Measurements from ENCODE around the gene INSIG2. TPM values are rescaled to one million over a fixed set of nuclear protein-coding genes. Genes with fewer than 3 reads are reported as not detected.

The INSIG2 gene
- polyA plus RNA-seq (ENCODE audit: insufficient read length in 3 of 3) = 10 to 100 TPM; 32.0 to 33.1 (median 32.1) TPM

DNA sequence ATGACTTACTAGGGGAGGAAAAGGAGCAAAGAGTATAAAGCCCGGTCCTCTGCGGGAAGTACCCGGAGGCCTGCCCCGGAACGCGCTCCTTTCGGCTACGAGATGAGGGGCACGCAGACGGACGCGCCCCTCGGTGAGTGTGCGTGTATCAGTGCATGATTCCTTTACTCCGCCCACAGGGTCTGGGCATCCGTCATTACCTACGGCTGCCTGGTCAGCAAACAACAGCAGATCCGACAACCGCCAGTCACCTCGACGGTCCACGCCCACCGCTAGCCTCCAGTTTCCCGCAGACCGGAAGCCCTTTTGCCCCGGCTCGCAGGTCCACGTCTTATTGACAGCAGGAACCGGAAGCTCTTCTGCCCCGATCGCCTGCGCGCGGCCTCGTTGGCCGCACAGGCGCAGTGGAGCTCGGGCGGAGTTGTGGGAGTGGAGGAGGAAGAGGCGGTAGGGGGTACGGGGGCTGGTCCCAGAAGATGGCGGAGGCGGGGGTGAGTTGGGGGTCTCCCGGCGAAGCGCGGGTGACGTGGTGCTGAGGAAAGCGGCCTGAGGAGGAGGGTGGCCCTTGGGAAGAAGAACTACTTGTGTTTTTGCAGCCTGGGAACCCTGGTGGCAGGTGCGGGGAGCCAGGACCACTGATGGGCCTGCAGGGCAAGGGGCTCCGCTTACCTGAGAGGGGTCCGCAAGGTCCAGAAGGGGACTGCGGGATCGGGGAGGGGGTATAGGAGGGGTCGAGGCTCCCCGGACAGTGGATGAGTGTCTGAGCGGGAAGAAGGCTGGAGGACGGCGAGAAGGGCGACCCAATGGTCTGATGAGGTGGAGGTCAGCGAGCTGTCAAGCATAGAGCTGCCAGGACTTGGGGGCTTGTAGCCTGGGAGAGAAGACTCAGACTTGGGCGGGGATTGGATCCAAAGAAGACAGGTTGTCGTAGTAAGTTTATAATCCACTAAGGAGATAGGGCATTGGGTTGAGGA is at the start of gene INSIG2:
Gene INSIG2, plus strand, starts transcription at position 421 of the 974 bp plus-strand sequence. CDS start 8,086 bp downstream, outside the sequence.
- peak; percentile 84 to 89 (median 86) for DNase-seq (ENCODE audit: low read depth in 3 of 3, low spot score in 2 of 3)

DNA sequence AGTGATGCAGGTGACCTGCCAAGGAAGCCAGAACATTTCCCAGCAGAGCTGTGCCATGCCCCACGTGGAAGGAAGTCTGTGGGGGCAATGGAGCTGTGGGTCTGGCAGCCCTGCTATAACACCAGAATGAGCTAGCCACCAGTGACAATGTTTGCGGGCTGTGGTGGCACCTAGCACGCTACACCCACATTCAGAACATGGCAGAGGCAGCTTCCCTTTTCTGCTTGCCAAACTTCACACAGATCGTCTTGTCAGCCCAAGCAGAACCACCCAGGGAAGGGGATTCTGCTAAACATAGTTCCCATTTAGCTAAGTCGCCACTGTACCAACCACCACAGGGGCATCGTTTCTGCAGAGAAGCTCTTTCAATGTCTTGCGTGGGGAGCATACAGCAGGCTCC is 47.4 kb upstream of the INSIG2 start:
- DNase-seq (ENCODE audit: low read depth in 3 of 3, low spot score in 2 of 3) = no peak

DNA sequence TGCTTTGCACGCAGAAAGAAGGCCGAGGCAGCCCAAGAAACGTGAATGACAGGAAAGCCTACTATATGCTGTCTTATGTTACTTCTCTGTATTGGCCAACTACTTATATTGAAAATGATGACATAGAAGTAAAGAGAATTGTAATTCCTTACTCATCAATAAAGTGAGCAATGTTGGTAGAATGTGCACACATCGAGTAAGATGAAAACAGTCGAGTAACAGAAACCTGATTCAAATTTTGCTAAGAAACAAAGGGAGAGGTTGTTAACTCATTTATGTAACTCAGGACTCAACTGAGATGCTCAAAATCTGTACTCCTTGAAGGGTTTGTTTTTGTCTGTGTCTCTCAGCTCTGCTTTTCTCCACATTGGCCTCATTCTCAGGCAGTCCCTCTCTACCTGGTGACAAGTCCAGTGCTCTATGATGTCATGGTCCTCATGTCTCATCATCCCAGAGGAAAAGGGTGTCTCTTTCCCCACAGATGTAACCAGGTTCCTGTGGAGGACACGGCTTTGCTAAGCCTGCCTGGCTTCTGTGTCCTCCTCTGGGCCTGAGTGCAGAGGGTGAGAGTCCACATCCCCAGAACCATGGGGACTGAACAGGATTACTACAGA is 44.1 kb upstream of the INSIG2 start:
- DNase-seq (ENCODE audit: low read depth in 3 of 3, low spot score in 2 of 3) = no peak

DNA sequence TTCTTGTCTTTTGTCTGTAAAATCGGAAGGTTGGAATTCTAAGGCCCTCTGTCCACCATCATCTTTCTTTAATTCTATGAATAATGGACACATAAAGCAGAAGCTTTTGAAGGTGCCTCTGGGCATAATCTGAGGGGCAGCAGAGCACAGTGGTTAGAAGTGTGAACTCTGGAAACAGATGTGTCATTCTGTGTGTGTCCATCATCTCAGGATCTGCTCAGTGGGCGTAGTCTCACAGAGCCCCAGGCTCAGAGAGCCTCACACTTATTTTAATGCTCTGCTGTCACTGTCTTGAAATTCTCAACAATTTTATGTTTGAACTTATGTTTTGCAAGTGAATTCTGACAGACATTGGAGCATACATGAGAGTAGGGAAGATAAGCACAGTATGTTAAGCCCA is 43.4 kb upstream of the INSIG2 start:
- no peak for DNase-seq (ENCODE audit: low read depth in 3 of 3, low spot score in 2 of 3)

DNA sequence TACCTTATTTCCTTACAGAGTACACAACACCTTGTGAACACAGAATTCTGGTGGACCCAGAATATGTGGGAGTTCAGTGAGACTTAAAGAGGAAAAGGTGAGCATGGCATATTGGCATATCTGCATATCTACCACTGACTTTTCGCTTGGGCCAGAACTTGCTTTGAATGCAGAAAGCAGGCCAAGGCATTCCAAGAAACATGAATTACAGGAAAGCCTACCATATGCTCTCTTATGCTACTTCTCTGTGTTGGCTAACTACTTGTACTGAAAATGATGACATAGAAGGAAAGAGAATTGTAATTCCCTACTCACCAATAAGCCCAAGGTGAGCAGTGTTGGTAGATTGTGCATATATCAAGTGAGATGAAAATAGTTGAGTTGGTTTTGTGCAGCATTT is 43.0 kb upstream of the INSIG2 start:
- no peak for DNase-seq (ENCODE audit: low read depth in 3 of 3, low spot score in 2 of 3)

DNA sequence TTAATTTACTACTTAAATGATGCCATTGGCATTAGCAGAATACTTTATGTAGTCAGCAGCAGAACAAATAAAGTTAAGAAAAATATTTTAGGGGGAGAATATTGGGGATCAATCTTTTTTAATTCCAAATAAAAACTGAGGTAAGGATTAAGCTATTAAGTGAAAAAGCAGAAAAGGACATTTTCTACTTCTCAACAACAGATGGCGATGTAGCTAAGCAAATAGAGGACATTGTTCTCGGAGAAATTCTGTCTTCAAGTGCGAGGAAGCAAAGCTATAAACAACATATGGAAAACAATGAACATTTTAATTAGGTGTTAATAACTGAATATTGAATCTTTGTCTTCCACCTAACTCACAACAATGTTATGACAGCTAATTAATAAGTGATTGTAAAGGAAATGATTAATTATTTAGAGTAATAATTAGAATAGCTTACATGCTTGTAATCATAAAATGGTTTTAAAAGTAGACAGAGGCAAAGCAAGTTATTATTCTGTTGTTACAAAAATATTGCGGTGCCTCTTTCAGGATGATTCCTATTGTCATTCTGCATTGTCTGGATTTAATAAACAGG is 41.5 kb upstream of the INSIG2 start:
- DNase-seq (ENCODE audit: low read depth in 3 of 3, low spot score in 2 of 3) = no peak

DNA sequence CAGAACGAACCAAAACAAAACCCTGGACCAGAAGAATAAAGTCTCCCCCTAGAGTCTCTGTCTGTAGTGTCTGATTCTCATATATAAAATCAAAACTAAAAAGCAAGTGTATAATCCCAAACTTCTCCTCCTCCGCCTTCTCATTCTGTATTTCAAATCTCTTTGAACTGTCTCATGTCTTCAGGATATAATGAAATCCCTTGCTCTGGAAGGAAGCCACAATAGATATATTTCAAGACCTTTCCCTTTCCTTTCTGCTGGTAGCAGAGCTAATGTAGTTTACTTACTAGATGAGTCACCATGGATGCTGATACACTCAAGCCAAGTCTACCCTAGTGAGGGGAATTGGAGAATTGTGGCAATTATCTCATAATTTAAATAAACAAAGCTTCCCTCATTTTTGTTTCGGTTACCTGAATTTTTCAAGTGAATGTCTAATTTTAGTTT is 40.9 kb upstream of the INSIG2 start:
- DNase-seq (ENCODE audit: low read depth in 3 of 3, low spot score in 2 of 3) = no peak

DNA sequence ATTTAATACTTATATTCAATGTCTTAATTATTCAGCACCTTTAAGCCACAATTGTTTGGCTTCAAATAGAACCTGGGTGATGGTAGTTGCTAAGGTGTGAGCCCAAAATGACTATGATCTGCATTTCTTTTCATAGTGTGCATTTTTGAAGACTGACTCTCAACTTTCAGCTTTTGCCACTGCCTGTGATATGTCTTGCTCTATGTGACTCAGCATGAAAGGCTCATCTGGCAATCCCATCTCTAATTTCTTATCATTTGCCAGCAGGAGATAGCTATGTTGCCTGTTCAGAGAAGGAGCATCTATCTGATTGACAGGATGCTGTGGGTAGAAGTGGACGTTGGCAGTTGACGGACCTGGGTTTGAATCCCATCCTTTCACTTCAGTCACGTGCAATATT is 39.9 kb upstream of the INSIG2 start:
- DNase-seq (ENCODE audit: low read depth in 3 of 3, low spot score in 2 of 3) = no peak

DNA sequence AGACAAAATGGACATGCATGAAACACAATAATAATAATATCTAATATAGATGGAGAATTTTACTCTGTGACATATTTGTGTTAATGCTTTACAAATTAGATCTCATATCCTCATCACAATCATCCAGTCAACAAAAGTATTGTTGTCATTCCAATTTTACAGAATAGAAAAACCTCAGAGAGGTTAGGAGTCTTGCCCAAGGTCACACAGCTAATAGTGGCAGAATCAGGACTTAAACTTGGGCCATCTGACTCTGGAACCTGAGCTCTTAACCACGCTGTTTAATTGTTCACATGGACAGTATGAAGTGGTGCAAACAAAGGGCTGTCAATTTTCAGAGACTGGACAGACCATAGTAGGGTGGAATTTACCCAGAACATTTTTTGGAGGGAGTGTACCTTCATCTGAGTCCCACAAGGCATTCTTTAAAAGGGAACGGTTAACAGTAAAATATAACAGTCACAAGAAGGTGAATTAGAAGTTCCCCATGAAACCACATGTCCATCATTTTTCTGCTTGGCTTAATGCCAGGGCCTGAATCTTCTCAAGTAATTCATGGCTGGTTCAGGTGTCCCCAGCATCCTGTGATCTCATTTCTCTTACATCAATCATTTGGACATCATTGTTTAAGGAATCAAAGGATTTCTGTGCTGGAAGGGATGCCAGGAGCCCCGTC is 39.0 kb upstream of the INSIG2 start:
- DNase-seq (ENCODE audit: low read depth in 3 of 3, low spot score in 2 of 3) = no peak

DNA sequence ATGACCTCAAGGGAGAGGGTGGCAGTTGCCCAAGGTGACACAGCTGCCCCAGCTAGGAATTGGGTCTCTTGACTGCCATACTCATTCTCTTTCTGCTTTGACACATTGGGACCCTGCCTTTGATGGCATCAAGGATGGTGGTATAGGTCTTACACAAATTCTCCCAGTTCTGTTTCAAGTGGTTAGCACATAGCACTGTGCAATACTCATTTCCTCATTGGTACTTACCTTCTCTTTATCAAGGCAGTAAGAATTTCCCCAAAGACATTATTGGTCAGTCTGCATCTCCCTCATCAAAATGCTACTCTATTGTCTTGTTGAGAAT is 38.5 kb upstream of the INSIG2 start:
- no peak for DNase-seq (ENCODE audit: low read depth in 3 of 3, low spot score in 2 of 3)

DNA sequence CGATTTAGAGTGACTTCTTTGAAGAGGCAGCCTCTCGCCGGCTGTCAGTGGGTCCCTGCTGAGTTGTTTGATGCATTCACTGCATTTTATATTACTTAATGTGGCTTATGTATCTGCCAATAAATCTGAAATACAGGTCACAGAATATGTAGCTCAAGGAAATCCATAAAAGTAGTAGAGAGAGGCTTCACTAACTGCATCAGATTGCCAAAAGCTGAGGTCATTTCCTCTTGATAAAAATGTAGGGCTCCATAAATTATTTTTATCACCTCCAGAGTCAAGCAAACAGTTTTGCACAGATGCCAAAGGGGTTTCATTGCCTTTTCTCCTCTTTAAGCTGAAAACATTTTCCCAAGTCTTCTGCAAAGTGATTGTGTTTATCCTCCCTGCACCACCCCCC is 37.9 kb upstream of the INSIG2 start:
- peak in 1 of 3 donors; percentile 27 for DNase-seq (ENCODE audit: low read depth in 3 of 3, low spot score in 2 of 3)

DNA sequence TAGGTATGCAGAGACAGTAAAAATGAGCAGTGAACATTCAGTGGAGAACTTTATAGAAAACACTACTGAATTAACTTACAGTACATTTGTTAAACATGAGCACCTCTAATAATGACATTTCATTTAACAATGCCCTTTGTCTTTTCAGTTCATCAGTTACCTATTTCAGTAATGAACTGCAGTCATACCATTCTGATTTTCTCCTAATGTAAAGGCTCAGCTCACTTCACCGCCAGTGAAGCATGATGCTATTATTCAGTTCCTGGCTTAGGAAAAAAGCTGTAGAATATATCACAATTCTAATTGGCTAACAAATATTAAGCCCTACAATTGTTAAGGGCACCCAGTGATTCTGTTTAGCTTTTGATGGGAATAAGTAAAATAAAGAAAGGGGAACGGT is 37.3 kb upstream of the INSIG2 start:
- DNase-seq (ENCODE audit: low read depth in 3 of 3, low spot score in 2 of 3) = no peak

DNA sequence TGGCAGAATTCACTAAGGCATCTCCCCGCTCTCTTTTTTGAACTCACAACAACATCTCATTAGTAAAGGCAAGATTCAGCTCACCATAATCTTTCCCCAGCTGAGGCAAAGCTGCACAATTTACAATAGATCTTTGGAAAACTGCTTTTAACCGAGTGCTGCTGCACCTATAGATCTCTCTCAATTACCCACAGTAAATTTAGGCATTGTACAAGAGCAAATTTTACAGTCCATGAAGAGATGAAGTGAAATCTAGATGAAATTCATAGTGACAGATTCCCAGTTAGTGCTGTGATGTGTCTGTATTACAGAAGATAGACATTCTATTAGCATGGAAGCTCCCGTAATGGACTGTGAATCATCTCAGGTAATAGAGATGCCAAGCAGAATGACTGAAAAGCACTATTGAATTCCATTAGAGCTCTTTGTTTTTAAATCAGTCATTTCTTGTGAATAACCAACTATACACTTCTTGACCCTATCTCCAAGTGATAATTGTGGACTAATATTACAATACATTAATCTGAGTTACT is 36.4 kb upstream of the INSIG2 start:
- no peak for DNase-seq (ENCODE audit: low read depth in 3 of 3, low spot score in 2 of 3)

DNA sequence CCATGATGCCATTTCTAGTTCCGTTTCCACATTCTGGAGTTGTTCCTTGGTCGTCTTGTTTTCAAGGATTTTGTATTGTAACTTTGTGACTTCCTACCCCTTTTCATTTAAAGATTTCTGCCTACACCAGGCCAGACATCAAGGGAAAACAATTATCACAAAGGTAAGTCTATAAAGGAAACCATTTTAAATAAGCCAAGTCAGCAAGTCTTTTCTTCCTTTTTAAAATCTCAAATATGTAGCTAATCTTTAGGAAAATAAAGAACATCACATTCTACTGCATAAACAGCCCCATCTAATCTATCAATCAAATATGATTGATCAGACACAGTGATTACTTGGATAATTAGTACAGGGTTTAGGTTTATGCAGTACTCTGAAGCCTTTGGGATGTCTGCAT is 35.8 kb upstream of the INSIG2 start:
- DNase-seq (ENCODE audit: low read depth in 3 of 3, low spot score in 2 of 3) = no peak

DNA sequence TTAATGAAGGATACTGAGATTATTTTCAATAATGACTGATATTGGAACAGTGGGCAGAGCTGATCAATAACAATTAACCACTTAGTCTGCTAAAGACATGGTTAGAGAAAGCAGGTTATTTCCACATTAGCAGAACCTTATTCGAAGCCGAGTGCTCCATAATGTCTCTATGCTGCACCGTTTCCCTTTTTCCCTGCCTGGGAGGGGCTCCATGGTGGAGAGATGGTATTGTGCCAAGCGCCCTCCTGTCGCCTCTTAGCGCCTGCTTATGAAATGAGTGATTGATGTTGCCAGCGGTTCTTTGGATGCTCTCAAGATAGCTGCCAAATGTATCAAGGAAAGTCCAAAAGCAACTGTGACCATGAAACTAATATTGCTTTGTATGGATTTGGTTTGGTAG is 34.6 kb upstream of the INSIG2 start:
- DNase-seq (ENCODE audit: low read depth in 3 of 3, low spot score in 2 of 3) = no peak

DNA sequence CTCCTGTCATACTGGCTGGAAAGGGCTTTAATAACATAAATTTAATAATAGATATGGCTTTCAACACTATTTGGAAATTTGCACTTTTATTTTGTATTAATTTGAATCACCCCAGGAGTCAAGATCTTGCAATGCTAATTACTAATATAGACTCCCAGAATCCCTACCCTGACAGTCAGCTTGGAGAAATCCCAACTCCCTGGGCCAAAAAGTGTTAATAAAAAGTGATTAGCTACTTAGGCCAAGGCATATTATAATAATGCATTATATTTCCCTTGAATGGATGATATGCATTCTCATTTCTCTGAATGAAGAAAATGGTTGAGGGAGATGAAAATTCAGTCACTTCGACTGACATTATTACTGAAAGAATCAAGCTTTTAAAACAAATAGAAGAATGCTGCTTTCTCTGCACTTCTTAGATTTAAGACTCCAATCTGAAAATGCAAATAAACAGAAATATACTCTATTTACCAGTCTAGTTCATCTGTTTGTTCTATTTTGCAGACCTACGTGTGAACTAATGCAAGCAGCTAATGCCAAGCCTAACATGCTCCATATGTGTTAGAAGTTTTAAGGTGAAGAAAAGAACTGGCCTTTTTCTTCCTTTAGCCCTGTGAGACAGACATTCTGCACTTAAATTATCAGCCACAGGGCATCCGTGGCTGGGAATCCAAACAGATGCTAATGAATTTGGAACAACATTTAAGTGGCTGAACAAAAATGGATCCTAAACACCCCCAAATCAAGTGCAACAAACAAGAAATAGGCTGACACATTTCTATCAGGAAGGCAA is 33.9 kb upstream of the INSIG2 start:
- no peak for DNase-seq (ENCODE audit: low read depth in 3 of 3, low spot score in 2 of 3)

DNA sequence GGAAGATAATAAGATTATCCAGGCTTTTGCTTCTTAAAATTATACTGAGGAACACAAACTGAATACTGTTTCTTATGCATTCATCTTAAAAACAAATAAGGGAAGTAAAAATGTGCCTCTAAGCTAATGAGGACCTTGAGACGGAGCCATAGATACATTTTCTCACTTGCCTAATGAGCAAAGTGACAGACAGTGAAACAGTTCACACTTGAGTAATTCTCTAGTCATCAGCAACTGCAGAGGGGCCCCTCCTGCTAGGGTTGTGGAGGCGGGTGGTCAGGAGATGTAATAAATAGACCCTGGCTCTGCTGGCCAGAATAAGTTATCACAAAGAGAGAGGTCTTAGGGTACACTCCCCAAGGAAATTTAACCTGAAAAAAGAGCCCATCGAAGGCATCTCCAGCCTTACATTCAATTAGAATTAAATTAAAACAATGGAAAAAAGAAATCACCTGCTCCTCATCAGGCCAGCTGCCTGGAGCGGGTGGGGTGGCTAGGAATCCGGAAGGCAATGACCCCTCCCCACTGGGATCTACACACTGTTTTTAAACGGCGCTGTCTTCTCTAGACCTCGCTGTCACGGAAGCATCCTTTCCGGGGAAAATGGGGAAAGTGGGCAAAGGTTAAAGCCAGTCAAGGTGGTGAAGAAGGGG is 32.6 kb upstream of the INSIG2 start:
- DNase-seq (ENCODE audit: low read depth in 3 of 3, low spot score in 2 of 3) = no peak

DNA sequence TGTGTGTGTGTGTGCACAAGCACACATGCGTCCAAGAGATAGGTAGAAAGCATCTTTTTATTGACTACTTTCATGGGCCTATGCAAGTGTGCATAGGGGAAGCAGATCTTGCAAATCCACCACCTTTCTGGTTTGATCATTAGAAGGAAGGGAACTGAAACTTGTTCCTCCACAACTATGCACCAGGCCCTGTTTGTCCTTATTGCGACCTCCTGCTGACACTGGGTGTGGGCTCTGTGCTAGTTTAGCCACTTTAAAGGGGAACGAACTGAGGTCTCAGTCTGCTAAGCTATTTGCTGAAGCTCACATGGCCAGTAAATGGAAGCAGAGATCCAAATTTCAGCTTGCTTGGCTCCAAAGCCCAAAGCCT is 32.1 kb upstream of the INSIG2 start:
- no peak for DNase-seq (ENCODE audit: low read depth in 3 of 3, low spot score in 2 of 3)

DNA sequence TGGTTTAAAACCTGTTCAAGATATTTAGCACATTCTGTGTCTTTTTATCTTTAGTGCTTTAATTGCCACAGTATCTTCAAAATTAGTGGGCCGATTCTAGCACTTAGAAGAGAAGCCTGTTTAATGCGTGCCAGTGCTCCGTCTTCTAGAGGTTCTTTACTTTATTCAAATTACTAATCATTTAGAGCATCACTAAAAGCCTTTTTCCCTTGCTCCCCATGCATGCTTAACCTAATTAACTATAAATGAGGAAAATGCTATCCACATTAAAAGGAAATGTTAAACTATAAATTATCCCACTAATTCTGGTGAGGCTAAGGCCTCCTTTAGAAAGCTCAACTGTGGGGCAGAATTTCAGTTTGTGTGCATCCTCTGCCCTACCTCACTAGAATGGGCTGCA is 31.5 kb upstream of the INSIG2 start:
- DNase-seq (ENCODE audit: low read depth in 3 of 3, low spot score in 2 of 3) = no peak

DNA sequence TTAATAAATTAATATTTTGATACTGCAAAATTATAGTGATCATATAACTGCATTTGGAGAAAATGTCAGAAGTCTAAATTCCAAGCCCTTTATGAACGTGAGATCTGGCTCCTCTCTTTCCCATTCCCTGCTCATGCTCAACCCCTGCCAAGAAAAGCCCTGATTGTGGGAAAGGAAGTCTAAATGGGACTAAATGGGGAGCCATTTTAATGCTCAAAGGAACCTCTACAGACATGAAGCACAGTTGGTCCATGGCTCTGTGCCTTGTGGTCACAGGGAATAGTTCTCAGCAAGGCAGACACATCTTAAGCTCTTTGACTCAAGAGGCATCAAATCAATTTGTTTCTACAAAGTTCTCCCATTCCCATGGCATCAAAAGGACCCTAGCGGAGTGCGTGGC is 29.3 kb upstream of the INSIG2 start:
- no peak for DNase-seq (ENCODE audit: low read depth in 3 of 3, low spot score in 2 of 3)

Data from right renal cortex interstitium (tissue), 3 donors.